HL-60 (cell line): ENCODE results near the gene DNAJA3.

ENCODE experiments used
- GABPA ChIP-seq: IDR thresholded peaks from 2 replicates; pipeline ENCODE4 v1.6.1; 2012; ENCODE audit warnings: low read depth
- POLR2AphosphoS5 ChIP-seq: IDR thresholded peaks from 2 replicates; pipeline ENCODE4 v1.6.1; 2012; ENCODE audit warnings: low read depth
- SPI1 ChIP-seq: IDR thresholded peaks from 2 replicates; pipeline ENCODE4 v1.6.1; 2012; ENCODE audit warnings: low read depth, mild to moderate bottlenecking, borderline replicate concordance
- TF ChIP-seq, protein P1 (sequence below): IDR thresholded peaks from one replicate; pipeline ENCODE4 v1.5.1; 2011; ENCODE audit warnings: low read length, control low read depth, inconsistent platforms; ENCODE audit not compliant: insufficient read depth
- TF ChIP-seq, protein P2 (sequence below): IDR thresholded peaks from 2 replicates; pipeline ENCODE4 v1.6.1; 2012; ENCODE audit warnings: low read depth; ENCODE audit not compliant: insufficient replicate concordance

DNA sequence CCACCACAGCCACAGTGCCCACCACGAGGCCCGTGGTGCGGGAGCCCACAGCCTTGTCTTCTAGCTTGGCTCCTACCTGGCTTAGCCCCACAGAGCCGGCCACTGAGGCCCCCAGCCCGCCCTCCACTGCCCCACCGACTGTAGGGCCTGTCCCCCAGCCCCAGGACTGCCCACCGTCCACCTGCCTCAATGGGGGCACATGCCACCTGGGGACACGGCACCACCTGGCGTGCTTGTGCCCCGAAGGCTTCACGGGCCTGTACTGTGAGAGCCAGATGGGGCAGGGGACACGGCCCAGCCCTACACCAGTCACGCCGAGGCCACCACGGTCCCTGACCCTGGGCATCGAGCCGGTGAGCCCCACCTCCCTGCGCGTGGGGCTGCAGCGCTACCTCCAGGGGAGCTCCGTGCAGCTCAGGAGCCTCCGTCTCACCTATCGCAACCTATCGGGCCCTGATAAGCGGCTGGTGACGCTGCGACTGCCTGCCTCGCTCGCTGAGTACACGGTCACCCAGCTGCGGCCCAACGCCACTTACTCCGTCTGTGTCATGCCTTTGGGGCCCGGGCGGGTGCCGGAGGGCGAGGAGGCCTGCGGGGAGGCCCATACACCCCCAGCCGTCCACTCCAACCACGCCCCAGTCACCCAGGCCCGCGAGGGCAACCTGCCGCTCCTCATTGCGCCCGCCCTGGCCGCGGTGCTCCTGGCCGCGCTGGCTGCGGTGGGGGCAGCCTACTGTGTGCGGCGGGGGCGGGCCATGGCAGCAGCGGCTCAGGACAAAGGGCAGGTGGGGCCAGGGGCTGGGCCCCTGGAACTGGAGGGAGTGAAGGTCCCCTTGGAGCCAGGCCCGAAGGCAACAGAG lies 43.5 kb upstream of the DNAJA3 start:
- TF ChIP-seq, protein P1, sequence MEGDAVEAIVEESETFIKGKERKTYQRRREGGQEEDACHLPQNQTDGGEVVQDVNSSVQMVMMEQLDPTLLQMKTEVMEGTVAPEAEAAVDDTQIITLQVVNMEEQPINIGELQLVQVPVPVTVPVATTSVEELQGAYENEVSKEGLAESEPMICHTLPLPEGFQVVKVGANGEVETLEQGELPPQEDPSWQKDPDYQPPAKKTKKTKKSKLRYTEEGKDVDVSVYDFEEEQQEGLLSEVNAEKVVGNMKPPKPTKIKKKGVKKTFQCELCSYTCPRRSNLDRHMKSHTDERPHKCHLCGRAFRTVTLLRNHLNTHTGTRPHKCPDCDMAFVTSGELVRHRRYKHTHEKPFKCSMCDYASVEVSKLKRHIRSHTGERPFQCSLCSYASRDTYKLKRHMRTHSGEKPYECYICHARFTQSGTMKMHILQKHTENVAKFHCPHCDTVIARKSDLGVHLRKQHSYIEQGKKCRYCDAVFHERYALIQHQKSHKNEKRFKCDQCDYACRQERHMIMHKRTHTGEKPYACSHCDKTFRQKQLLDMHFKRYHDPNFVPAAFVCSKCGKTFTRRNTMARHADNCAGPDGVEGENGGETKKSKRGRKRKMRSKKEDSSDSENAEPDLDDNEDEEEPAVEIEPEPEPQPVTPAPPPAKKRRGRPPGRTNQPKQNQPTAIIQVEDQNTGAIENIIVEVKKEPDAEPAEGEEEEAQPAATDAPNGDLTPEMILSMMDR: no peak
- TF ChIP-seq POLR2AphosphoS5: no peak
- TF ChIP-seq GABPA: no peak
- TF ChIP-seq, protein P2, sequence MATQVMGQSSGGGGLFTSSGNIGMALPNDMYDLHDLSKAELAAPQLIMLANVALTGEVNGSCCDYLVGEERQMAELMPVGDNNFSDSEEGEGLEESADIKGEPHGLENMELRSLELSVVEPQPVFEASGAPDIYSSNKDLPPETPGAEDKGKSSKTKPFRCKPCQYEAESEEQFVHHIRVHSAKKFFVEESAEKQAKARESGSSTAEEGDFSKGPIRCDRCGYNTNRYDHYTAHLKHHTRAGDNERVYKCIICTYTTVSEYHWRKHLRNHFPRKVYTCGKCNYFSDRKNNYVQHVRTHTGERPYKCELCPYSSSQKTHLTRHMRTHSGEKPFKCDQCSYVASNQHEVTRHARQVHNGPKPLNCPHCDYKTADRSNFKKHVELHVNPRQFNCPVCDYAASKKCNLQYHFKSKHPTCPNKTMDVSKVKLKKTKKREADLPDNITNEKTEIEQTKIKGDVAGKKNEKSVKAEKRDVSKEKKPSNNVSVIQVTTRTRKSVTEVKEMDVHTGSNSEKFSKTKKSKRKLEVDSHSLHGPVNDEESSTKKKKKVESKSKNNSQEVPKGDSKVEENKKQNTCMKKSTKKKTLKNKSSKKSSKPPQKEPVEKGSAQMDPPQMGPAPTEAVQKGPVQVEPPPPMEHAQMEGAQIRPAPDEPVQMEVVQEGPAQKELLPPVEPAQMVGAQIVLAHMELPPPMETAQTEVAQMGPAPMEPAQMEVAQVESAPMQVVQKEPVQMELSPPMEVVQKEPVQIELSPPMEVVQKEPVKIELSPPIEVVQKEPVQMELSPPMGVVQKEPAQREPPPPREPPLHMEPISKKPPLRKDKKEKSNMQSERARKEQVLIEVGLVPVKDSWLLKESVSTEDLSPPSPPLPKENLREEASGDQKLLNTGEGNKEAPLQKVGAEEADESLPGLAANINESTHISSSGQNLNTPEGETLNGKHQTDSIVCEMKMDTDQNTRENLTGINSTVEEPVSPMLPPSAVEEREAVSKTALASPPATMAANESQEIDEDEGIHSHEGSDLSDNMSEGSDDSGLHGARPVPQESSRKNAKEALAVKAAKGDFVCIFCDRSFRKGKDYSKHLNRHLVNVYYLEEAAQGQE: no peak
- TF ChIP-seq SPI1: no peak
